ENCODE measurements around the gene TWNK.

GRCh38 chr10:100977436-100977835 is 9.9 kb upstream of the TWNK start:
- TF ChIP-seq, protein P1, sequence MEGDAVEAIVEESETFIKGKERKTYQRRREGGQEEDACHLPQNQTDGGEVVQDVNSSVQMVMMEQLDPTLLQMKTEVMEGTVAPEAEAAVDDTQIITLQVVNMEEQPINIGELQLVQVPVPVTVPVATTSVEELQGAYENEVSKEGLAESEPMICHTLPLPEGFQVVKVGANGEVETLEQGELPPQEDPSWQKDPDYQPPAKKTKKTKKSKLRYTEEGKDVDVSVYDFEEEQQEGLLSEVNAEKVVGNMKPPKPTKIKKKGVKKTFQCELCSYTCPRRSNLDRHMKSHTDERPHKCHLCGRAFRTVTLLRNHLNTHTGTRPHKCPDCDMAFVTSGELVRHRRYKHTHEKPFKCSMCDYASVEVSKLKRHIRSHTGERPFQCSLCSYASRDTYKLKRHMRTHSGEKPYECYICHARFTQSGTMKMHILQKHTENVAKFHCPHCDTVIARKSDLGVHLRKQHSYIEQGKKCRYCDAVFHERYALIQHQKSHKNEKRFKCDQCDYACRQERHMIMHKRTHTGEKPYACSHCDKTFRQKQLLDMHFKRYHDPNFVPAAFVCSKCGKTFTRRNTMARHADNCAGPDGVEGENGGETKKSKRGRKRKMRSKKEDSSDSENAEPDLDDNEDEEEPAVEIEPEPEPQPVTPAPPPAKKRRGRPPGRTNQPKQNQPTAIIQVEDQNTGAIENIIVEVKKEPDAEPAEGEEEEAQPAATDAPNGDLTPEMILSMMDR (conservative IDR thresholded peaks at IDR 0.05; ENCODE audit: low read depth in 2 of 2): no peak
- TF ChIP-seq EZH2 (IDR thresholded peaks at IDR 0.05; ENCODE audit: low read depth, unreplicated experiment) (no peak), POLR2AphosphoS5 (IDR thresholded peaks at IDR 0.05; ENCODE audit: low read depth) (no peak), NANOG (IDR thresholded peaks at IDR 0.05; ENCODE audit: borderline replicate concordance) (no peak), EZH2phosphoT487 (IDR thresholded peaks at IDR 0.05; ENCODE audit: unreplicated experiment) (no peak), REST (IDR thresholded peaks at IDR 0.05; ENCODE audit: unreplicated experiment) (no peak), ZNF462 (CRISPR knock-in tag; IDR thresholded peaks at IDR 0.05) (no peak), STAT1 (IDR thresholded peaks at IDR 0.05; ENCODE audit: unreplicated experiment) (no peak), CREB1 (CRISPR knock-in tag; IDR thresholded peaks at IDR 0.05; ENCODE audit: low read depth) (no peak)

Data from GM23338 (cell line).